Thyroid gland (tissue), 4 donors: ENCODE data around the gene SPTSSA.

Source experiments
- POLR2A ChIP-seq, 2 donors: fragments of 450-650 bp; IDR thresholded peaks; one replicate each; pipeline ENCODE4 v1.6.1; 2017; ENCODE audit warnings: antibody characterized with exemption in 2 of 2, mild to moderate bottlenecking in 2 of 2, moderate library complexity in 1 of 2
- TF ChIP-seq, protein P1 (sequence below), 6 experiments: fragments of 200-600 bp in 3 of 6; fragments of 450-650 bp in 3 of 6; sonication (generic) in 3 of 6; IDR thresholded peaks; one replicate each; pipeline ENCODE4 v1.5.1; 2016 to 2019; ENCODE audit warnings: antibody characterized with exemption in 6 of 6, mild to moderate bottlenecking in 2 of 6, inconsistent platforms in 1 of 6, moderate library complexity in 1 of 6

GRCh38 chr14:34425095-34425851, 36.8 kb downstream of the SPTSSA start:
- TF ChIP-seq POLR2A (IDR thresholded peaks at IDR 0.05): no peak
- TF ChIP-seq, protein P1, sequence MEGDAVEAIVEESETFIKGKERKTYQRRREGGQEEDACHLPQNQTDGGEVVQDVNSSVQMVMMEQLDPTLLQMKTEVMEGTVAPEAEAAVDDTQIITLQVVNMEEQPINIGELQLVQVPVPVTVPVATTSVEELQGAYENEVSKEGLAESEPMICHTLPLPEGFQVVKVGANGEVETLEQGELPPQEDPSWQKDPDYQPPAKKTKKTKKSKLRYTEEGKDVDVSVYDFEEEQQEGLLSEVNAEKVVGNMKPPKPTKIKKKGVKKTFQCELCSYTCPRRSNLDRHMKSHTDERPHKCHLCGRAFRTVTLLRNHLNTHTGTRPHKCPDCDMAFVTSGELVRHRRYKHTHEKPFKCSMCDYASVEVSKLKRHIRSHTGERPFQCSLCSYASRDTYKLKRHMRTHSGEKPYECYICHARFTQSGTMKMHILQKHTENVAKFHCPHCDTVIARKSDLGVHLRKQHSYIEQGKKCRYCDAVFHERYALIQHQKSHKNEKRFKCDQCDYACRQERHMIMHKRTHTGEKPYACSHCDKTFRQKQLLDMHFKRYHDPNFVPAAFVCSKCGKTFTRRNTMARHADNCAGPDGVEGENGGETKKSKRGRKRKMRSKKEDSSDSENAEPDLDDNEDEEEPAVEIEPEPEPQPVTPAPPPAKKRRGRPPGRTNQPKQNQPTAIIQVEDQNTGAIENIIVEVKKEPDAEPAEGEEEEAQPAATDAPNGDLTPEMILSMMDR (IDR thresholded peaks at IDR 0.05): no peak
